Kidney (tissue), 14 donors: ENCODE data around the gene TEX14. TPM values are rescaled to one million over a fixed set of nuclear protein-coding genes. Genes with fewer than 3 reads are reported as not detected.

Source experiments
- DNase-seq, 5 donors: peaks; one replicate each; pipeline ENCODE4 v3.0.0-alpha.2; 2013 to 2020
- FAIRE-seq: peaks from 2 replicates; lab custom pipeline; 2012; peaks lifted over from hg19 to GRCh38; lab: Jason Lieb, UNC
- H3K27ac ChIP-seq, 2 donors: one replicate each; pipeline ENCODE4 v1.7.0; 2013; ENCODE audit warnings: low read depth in 2 of 2, low read length in 2 of 2, inconsistent platforms in 1 of 2
- H3K27me3 ChIP-seq: one replicate; pipeline ENCODE4 v1.7.1; 2013; ENCODE audit warnings: low read length, inconsistent platforms; ENCODE audit not compliant: control insufficient read depth, insufficient read depth
- H3K36me3 ChIP-seq, 3 donors: one replicate each; pipeline versions ENCODE4 v1.7.0 to v1.7.1; 2013; ENCODE audit warnings: low read length in 3 of 3, control low read depth in 1 of 3, inconsistent platforms in 1 of 3; ENCODE audit not compliant: insufficient read depth in 3 of 3, control insufficient read depth in 2 of 3
- H3K4me1 ChIP-seq, 3 donors: one replicate each; pipeline versions ENCODE4 v1.7.0 to v1.7.1; 2013; ENCODE audit warnings: low read length in 3 of 3, inconsistent platforms in 1 of 3, low read depth in 1 of 3; ENCODE audit not compliant: control insufficient read depth in 2 of 3, insufficient read depth in 2 of 3
- H3K4me3 ChIP-seq, 3 donors: one replicate each; pipeline versions ENCODE4 v1.7.0 to v1.8.1; 2013; ENCODE audit warnings: low read length in 3 of 3, control low read depth in 1 of 3, inconsistent platforms in 1 of 3
- H3K9ac ChIP-seq, 3 donors: one replicate each; pipeline versions ENCODE4 v1.7.0 to v1.7.1; 2013; ENCODE audit warnings: low read length in 3 of 3, control low read depth in 1 of 3, inconsistent platforms in 1 of 3
- H3K9me3 ChIP-seq, 3 donors: one replicate each; pipeline versions ENCODE4 v1.7.0 to v1.7.1; 2013; ENCODE audit warnings: low read length in 3 of 3, control low read depth in 1 of 3, inconsistent platforms in 1 of 3; ENCODE audit not compliant: control insufficient read depth in 2 of 3, insufficient read depth in 1 of 3
- CTCF ChIP-seq: IDR thresholded peaks from 3 replicates; pipeline ENCODE4 v1.5.1; 2012; ENCODE audit warnings: mild to moderate bottlenecking, moderate library complexity, borderline replicate concordance; ENCODE audit not compliant: insufficient read depth; ENCODE audit errors: extremely low read depth
- intact Hi-C: fragments of 100-400 bp; cut with DNase I; formaldehyde crosslinking; loops from one replicate; pipeline ENCODE4 v1.11.1; 2022
- polyA plus RNA-seq: library from polyadenylated mRNA; stranded (reverse); fragments of 350-450 nt; fragmentation: Illumina TruSeq; extraction: RNeasy Lipid Tissue Mini Kit (QIAGEN cat#74804); gene quantifications from one replicate; pipeline ENCODE4 v1.2.3, GENCODE V29; 2014; ENCODE audit warnings: low read depth, low replicate concordance; ENCODE audit not compliant: insufficient read depth
- total RNA-seq: library from RNA; stranded (reverse); fragmentation: NEBNext Ultra II Directional; extraction: Animal tissue kit (Norgen Biotek cat#: 25700); gene quantifications from one replicate; pipeline ENCODE4 v1.2.1, GENCODE V29; 2021
- donor health status: control.
- donor health status: control.
- donor health status: control.
- donor health status: control.
- donor health status: control.
- donor health status: DM: yes; HTN: yes; CAD: no.
- donor health status: Normal renal cell carcinoma (clear cell type).

Gene TEX14
- total and polyA plus RNA-seq, 2 donors from 2014 or later = 0.09 to 0.22 TPM

- FAIRE-seq (no peak), DNase-seq (peak in 1 of 5 donors; percentile 1)
- TF ChIP-seq CTCF = no peak
- Histone ChIP-seq H3K4me1 (peaks cover 0 to 4% (median 0%) of the 10 kb centered on the region in 3 donors), H3K9me3 (no peaks in the 10 kb centered on the region), H3K36me3 (no peaks in the 10 kb centered on the region), H3K9ac (no peak overlapping the region), H3K27me3 (no peaks in the 10 kb centered on the region), H3K4me3 (no peak overlapping the region), H3K27ac (no peak overlapping the region)
- intact Hi-C loops = no loop called here
Measured at GRCh38 chr17:58667934-58668597, 23.8 kb downstream of the TEX14 start.

GRCh38 chr17:58666858-58667267 is 25.0 kb downstream of the TEX14 start:
- Histone ChIP-seq H3K27me3 (no peaks in the 10 kb centered on the region), H3K4me1 (peaks cover 0 to 4% (median 0%) of the 10 kb centered on the region in 3 donors), H3K9ac (peak overlapping the region in 1 of 3 donors; percentile 34), H3K27ac (no peak overlapping the region), H3K4me3 (peak overlapping the region in 2 of 3 donors; percentile 56 to 59), H3K36me3 (no peaks in the 10 kb centered on the region), H3K9me3 (no peaks in the 10 kb centered on the region)
- no peak for TF ChIP-seq CTCF
- intact Hi-C loops = no loop called here
- DNase-seq (peak; percentile 26 to 84 (median 63)), FAIRE-seq (no peak)

- DNase-seq = peak in 2 of 5 donors; percentile 9 to 37
- no peak for TF ChIP-seq CTCF
- Histone ChIP-seq H3K36me3 (no peaks in the 10 kb centered on the region), H3K9me3 (no peaks in the 10 kb centered on the region), H3K27ac (no peak overlapping the region), H3K9ac (peak overlapping the region in 1 of 3 donors; percentile 51), H3K4me3 (peak overlapping the region in 2 of 3 donors; percentile 56 to 59), H3K4me1 (peaks cover 0 to 4% (median 0%) of the 10 kb centered on the region in 3 donors), H3K27me3 (no peaks in the 10 kb centered on the region)
- intact Hi-C loops = no loop called here
- no peak for FAIRE-seq
Measured at GRCh38 chr17:58665946-58666857, 25.6 kb downstream of the TEX14 start.
